Embryonic facial prominence (tissue), 1 donor: Measurements from ENCODE around the gene REG1B.

Source experiments
- DNase-seq: peaks from one replicate; pipeline ENCODE4 v3.0.0-alpha.2; 2016; ENCODE audit errors: extremely low spot score

Gene REG1B, protein sequence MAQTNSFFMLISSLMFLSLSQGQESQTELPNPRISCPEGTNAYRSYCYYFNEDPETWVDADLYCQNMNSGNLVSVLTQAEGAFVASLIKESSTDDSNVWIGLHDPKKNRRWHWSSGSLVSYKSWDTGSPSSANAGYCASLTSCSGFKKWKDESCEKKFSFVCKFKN

DNA sequence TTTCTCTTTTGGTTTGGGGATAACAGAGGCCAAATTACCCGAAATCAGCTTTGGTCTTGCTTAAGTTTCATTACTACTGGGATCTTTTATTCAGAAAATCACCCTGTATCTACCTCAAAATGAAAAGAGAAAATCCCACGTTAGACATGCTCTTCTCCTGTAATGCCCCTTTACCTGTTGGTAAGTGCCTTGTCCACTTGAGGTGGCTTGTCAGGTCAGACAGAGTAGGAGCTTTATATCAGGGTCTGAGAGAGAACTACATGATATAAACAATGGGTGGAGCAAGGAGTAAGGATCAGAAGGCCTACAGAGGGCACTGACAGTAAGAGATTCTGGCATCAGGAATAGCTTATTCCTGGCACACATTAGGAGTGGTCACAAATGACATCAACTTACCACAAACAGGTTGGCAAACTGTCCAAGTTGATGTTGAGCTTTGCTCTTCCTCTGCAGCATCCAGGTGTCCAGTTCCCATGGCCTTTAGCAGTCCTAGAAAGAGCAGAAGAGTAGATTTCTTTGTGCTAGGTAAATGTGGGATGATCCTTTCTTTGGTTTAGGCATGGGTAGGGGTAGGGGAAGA is at the start of gene REG1B:
REG1B (minus strand) TSS at position 209 of the 580 bp plus-strand sequence. CDS start 381 bp downstream, outside the sequence.
- no peak for DNase-seq

DNA sequence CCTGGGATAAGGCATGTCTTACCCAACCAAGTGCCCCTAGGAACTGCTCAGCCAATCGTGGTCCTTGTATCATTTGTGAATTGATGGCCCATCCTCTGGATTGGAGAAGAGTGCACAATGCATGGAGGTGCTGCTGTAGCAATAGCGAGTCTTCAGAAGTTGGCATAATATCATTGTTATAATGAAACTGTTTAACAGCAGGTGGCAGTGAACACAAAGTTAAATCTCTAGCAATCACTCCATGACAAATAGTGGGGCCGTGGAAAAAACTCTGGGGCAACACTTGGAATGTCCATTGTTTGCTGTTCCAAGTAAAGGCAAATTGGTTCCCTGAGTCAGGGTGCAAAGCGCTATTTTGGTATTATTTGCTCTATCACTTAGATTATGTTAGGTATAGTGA is 43.9 kb upstream of the REG1B start:
- DNase-seq = no peak

DNA sequence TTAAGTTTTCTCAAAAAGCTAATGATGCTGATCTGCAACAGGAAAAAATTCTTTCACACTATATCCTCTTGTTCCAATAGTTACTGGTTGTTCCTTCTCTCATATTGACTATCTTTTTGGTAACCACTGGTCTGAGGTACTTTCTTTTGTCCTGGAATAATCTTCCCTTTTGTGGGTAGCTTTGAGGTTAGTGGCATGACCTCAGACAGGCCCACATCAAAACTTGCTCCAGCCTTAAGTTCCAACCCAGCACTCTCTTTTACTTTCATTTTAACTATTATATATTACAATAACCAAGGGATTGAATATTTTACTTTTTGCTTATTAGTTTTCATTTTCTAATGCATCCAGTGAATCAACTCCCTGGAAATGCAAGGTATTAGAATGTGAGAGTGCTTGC is 42.0 kb upstream of the REG1B start:
- no peak for DNase-seq

DNA sequence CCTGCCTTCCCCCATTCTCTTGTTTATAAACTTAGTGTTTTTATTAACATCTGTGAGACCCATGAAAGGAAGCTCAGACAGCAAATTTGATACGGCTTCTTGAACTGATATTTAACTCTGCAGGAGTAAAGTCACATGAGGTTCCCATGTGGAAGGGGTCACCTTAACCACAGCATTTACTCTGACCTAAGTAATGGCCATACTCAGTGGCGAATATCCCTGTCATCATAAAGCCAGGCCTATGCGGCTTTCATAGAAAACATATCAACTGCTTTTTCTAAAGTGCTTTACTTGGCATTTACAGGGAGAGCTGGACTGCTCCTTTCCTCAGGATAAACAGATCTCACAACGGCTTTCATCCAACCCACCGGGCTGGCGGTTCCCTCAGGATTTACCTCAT is 41.5 kb upstream of the REG1B start:
- no peak for DNase-seq

DNA sequence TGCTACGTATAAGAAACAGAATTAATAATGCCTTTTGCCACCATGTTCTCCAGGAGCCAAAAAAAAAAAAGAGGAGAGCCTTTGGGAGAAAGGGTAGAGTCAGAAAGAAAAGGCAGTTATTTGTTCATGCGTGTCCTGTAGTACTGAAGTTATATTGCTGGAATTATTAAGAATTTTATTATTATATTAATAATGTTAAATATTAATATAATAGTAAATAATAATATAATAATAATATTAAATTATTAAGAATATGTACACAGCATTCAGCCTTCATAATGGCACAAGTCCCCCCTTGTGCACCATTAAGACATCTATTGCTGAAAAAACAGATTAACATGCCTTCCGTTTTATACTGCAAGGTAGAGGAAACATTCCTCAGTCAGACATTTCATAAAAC is 40.6 kb upstream of the REG1B start:
- DNase-seq = no peak

DNA sequence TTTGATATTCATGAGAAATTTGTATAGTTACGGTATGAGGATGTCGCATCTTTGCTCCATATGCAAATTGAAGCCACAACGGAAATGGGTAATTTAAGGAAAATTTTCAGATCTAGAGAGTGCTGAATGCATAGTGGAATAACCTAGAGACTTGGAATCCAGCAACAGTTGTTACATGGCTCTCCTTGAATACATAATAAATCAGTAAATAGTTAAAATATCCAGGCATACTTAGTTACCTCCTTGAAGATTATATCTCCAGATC is 37.9 kb upstream of the REG1B start:
- no peak for DNase-seq

DNA sequence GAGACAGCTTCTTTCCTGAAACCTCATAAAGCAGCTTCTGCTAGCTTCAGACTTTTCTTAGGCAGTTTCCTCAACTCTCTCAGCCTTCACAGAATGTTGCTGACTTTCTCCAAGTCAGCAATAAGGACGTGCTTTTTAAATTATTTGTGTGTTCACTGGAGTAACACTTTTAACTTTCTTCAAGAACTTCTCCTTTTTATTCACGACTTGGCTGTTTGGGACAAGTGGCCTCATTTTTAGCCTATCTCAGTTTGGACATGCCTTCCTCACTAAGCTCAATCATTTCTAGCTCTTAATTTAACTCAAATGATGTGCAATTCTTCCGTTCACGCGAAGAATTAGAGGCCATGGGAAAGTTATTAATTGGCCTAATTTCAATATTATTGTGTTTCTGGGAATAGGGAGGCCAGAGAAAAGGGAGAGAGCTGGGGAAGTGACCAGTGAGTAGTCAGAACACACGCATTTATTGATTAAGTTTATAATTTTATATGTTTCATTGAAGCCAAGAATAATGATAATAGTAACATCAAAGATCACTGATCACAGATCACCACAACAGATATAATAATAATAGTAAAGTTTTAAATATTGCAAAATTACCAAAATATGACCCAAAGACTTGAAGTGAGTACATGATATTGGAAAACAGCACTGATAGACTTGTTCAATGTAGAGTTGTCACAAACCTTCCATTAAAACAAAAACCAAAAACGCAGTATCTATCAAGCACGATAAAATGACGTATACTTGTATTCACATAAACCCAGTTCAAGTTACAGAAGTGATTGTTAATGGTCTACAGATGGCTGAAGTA is 37.3 kb upstream of the REG1B start:
- no peak for DNase-seq

DNA sequence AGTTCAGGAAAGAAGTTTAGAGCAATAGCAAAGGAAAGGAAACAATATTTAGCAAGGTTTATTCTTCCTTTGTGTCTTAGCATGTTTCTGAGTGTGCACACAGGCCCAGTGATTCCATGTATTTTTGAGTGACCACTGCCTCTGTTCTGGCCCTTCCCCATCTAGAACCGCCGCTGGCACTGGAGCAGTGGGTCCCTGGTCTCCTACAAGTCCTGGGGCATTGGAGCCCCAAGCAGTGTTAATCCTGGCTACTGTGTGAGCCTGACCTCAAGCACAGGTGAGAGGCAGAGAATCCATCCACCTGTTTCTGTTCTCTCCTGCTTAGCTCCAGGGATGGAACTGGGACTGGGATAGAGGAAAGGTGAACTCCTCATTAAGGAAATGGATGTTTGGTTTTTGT is 34.9 kb upstream of the REG1B start:
- DNase-seq = no peak

DNA sequence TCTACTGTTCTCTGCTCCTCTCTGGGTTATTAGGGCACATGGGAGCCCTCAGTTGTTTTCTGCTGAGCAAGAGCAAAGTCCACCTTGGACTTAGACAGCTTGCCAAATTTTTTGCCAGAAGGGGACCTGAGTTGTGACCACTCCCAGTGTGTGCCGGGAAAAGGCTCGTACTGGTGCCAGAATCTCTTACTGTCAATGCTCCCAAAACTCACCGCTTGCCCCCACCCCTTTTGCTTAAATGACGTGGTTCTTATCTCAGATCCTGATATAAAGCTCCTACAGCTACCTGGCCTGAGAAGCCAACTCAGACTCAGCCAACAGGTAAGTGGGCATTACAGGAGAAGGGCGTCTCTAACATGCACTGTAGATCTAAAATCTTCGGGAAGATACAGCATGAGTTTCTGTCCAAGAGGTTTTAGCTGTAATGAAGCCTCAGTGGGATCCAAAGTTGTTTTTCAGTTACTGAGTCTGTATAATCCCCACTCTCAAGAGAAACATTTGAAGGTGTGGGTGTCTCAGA is 32.5 kb upstream of the REG1B start, which contains the start of gene REG1A:
REG1A (plus strand) TSS at position 295 of the 520 bp plus-strand sequence. CDS start 374 bp downstream, outside the sequence.
- DNase-seq = no peak

DNA sequence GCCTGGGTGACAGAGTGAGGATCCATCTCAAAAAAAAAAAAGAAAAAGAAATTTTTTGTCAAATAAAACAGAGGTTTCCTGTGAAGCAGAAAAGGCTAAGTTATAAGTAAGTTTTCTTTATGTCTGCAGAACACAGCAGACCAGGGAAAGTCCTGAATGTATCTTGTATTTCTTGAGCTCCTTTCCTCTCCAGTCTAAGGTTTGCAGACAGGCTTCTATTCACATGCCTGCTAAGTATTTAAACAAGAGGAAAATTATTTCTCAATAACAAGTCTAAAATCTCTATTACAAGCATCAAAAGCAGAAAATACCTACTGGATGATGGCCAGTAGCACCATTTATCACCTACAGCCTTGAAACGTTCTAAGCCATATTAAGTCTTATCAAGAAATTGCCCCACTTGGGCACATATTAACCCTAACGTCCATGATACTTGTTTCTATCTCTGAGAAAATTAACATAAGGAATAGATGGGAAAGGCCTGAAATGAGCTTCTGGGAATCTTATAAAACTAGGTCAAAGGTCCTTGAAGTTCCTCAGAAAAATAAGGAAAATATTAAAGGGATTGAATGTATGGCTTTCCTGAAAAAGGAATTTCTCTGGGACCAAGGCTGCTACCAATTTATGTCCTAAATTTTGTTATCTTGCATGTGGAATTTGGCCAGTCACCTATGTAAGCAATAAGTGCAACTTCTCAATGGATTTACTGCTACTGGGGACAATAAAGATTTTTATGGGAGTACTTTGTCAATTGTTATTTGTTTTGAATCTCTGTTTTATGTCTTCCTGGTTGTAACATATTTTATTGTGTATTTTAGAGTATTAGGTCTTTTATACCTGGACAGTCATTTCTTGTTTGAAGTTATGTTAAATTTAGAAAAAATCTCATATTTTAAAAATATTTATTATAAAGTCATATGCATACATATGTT is 29.5 kb upstream of the REG1B start:
- no peak for DNase-seq

DNA sequence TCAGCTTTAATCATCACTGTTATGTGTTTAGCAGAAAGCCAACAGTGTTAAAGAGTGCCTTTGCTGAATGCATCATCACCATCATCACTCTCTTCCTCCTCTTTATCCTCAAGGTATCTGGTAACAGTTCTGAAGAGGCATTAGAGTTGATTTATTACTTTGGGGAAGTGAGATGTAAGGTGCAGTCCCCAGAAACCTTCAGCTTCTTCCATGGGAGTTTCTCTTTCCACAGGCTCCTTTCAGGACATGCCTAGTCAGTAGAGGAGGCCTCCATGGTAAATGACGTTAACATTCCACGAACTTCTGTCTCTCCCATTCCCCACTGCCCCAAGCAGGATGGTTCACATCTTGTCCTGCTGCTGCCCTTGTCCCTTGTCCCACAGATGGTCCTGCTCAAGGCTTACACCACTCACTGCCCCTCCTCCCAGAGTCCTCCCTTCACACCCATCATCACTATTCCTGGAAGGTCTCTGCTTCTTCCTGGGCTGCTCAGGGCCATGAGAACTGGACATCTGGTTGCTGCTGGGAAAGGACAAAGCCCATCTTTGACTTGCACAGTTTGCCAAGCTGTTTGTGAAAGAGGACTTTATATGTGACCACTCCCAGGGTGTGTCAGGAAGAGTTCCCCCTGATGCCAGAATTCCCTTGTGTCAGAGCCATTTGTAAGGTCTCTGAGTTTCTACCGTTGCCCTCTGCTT is 27.2 kb upstream of the REG1B start:
- no peak for DNase-seq

DNA sequence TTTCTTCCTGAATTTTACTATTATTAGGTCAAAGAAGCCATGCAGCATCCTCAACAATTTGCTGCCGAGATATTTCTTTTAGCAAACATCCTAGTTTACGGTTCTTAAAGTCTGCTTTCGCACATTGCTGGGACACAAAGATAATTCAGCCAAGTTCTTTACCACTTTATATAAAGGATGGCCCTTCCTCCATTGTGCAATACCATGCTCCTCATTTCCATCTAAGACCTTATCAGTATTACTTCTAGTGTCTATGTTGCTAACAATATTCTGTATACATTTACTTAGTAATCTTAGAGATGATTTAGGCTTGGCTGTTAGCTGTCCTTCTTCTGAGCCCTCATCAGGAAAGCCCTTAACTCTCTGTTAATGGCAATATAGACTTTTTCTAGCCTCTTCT is 24.5 kb upstream of the REG1B start:
- DNase-seq = no peak

DNA sequence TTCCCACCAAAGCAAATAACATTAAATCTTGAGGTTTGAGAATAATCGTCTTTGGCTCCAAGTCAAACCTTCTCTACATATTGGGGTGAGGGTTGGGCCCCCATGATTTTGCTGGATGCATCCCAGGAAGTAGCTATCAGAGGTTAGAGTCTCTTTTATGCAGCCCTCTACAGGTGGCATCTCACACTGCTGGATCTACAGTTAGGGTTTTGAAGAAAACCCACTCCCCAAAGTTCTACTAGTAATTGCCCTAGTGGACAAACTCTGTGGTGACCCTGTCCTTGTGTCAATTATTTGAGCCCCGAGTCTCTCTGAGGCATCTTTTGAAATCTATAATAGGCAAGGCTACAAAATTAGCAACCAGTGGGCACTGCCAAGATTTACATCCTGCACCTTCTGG is 17.5 kb upstream of the REG1B start:
- DNase-seq = no peak

DNA sequence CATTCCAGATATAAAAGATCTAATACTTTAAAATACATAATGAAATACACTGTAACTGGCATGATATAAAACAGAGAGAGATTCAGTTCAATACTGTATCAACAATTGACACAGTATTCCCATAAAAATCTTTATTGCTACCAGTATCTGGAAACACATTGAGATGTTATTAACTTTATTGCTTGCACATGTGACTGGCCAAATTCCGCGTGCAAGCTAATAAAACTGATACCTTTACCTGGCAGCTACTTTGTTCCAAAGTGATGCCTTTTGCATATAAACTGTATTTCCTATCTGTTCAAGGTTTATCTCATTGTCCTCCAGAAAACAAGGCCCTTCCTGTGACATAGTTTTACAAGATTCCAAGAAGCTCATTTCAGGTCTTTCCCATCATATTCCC is 15.4 kb upstream of the REG1B start:
- no peak for DNase-seq

DNA sequence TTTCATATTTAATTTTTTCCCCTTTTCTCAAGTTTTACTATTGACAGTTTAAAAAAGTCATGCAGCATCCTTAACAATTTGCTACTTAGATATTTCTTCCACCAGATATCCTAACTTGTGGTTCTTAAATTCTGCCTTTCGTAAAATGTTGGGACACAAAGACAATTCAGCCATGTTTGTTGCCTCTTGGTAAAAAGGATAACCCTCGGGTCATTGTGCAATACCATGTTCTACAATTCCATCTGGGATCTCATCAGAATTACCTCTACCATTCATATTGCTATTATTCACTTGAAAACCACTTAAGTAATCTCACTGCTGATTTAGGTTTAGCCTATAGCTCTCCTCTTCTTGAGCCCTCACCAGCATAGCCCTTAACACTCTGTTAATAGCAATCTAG is 13.2 kb upstream of the REG1B start:
- DNase-seq = no peak

DNA sequence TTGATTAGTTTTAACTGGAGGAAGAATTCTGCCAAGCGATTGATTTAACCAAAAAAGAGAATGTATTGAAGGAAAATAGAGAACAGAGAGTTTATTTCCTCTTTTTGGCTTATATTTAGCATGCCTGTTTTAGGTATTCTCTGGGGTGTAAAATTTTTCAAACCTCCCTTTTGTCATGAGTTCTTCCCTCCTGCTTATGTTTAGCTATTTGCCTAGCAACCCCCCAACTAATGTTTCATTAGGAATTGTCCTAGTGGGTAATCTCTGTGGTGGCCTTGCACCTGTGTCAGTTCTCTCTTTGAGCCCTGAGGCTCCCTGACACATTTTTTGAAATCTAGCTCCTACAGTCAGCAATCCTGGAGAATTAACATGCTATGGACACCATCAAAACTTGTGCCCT is 12.5 kb upstream of the REG1B start:
- no peak for DNase-seq

DNA sequence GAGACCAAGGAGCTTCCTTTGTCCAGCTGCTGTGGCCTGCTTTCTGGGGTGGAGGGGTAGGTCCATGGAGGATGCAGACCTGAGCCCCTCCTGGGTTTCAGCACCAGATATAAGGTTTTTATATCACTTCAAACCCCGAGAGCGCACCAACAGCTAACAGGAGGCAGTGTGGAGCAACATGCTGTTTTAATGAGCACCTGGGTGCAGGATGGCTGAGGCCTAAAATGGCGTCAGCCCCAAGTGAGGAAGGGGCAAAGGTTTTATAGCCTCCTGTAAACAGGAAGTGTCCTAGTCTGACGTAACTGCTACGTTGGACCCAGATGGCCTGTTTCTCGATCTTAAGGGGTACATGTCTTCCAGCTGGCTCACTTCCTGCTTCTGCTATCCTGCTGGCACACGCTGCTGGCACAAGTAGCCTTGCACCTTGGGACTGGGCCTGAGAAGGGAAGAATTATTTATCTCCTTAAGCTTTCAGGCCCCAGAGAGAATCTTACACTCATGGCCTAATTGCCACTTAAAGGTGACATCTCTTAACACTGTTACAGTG is 11.4 kb upstream of the REG1B start:
- no peak for DNase-seq

DNA sequence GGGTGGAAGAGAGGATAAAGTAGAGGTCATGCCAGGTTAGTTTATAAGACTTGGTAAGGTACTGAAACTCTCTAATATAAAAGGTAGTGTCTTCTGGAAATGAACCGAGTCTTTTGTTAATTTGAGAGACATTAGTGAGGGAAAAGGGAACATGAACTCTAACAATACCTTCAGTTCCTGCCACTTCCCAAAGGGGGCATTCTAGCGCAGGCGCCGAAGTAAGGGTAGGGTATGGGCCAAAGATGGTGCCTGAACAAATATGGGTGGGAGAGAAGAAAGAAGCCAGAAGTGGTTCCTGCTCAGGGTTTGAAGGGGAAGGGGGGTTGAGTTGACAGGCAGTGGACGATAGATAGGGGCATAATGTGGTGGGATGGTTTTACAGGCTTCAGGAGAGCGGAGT is 10.1 kb upstream of the REG1B start:
- no peak for DNase-seq

DNA sequence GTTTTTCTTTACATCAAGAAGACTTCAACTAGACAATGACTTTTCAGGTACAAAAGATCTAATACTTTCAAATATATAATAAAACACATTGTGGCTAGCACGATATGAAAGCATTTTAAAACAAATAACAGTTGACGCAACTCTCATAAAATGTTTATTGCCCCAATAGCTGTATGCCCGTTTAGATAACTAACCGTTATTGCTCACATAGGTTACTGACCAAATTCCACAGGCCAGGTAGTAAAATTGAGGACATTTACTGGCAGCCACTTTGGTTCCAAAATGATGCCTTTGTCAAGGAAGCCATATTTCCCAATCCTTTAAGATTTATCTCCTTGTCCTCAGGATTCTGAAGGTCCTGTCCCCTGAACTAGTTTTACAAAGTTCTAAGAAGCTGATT is 2.9 kb upstream of the REG1B start:
- no peak for DNase-seq

DNA sequence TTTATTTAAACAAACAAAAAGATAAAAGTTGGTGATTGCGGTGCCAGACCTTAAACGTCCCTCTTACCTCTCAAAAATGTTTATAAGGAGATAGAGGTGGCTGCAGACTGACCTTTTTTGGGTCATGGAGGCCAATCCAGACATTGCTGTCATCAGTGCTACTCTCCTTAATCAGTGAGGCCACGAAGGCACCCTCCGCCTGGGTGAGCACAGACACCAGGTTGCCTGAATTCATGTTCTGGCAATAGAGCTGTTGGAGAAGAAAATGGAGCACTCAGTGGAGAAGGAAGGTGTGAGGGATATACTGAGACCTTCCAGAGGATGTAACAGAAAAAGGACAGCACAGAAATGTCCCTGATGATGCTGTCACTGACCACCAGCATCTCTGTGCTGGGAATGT is 1.5 kb downstream of the REG1B start:
- no peak for DNase-seq

DNA sequence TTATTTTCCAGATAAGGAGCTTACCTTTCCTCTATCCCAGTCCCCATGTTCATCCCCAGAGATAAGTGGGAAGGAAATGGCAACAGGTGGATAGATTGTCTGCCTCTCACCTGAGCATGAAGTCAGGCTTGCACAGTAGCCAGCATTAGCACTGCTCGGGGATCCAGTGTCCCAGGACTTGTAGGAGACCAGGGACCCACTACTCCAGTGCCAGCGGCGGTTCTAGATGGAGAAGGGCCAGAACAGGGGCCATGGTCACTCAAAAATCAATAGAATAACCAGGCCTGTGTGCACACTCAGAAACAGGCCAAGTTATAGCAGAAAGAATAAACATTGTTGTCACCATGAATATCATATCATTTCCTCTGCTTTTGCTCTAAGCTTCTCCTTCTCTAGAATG is 2.4 kb downstream of the REG1B start:
- DNase-seq = no peak
